Breast epithelium (tissue), 3 donors: ENCODE results near the gene ADD2.

Experiments used
- POLR2A ChIP-seq: fragments of 450-650 bp; IDR thresholded peaks from one replicate; pipeline ENCODE4 v1.6.1; 2016; ENCODE audit warnings: antibody characterized with exemption, mild to moderate bottlenecking, moderate library complexity
- POLR2AphosphoS5 ChIP-seq, 3 donors: sonication (generic); formaldehyde crosslinking; IDR thresholded peaks; one replicate each; pipeline ENCODE4 v1.6.1; 2017; ENCODE audit warnings: antibody characterized with exemption in 3 of 3
- TF ChIP-seq, protein P1 (sequence below), 3 donors: fragments of 450-650 bp; IDR thresholded peaks; one replicate each; pipeline ENCODE4 v1.5.1; 2016 to 2017; ENCODE audit warnings: antibody characterized with exemption in 3 of 3, mild to moderate bottlenecking in 3 of 3, moderate library complexity in 3 of 3

DNA sequence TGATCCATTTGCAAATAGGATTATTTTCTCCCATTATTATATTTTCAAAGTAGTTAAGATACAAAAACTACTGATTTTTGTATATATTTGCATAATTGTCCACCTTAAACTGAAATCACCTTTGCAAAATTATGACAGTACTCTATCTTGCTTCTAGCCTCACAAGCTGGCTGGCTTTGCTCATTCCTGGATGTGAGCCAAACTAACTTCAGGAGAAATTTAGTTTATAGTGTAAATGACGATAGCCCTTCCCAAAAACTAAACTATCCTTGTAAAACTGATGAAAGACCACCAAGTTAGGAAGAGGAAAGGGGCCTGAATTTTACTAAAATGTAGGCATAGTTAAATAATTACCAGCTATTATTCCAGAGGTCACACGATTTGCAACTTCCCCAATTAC lies 87.3 kb downstream of the ADD2 start:
- TF ChIP-seq, protein P1, sequence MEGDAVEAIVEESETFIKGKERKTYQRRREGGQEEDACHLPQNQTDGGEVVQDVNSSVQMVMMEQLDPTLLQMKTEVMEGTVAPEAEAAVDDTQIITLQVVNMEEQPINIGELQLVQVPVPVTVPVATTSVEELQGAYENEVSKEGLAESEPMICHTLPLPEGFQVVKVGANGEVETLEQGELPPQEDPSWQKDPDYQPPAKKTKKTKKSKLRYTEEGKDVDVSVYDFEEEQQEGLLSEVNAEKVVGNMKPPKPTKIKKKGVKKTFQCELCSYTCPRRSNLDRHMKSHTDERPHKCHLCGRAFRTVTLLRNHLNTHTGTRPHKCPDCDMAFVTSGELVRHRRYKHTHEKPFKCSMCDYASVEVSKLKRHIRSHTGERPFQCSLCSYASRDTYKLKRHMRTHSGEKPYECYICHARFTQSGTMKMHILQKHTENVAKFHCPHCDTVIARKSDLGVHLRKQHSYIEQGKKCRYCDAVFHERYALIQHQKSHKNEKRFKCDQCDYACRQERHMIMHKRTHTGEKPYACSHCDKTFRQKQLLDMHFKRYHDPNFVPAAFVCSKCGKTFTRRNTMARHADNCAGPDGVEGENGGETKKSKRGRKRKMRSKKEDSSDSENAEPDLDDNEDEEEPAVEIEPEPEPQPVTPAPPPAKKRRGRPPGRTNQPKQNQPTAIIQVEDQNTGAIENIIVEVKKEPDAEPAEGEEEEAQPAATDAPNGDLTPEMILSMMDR (IDR thresholded peaks at IDR 0.05): no peak
- TF ChIP-seq POLR2A: no peak
- TF ChIP-seq POLR2AphosphoS5 (IDR thresholded peaks at IDR 0.05): no peak
